ENCODE data around the gene MRFAP1L1. TPM values are rescaled to one million over a fixed set of nuclear protein-coding genes. Genes with fewer than 3 reads are reported as not detected.
A peak's percentile ranks its signal among the peaks of the same experiment; 100 is the strongest.

The MRFAP1L1 gene
- total and polyA plus RNA-seq, 11 donors: 38.2 to 77.2 (median 43.9) TPM

DNA sequence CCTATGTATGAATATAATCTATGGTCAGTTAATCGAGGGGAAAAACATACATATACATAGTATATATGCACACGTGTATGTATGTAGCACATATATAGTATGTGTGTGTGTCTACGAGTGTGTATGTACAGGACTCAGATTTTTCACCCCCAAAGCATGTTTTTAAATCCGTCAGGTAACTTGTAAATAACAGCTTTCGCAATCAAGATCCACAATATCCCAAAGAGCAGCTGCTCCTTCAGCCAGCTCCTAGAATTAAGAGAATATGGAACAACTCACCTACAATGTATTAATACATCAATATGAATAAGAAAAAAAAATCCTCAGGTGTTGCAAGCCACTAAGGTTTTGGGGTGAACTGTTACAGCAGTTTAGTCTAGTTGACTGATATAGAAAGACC is 3.5 kb downstream of the MRFAP1L1 start:
- Histone ChIP-seq H3K36me3 (peaks cover 0 to 31% (median 23%) of the 10 kb centered on the region in 9 donors), H3K27me3 (no peaks in the 10 kb centered on the region), H3K27ac (no peak overlapping the region), H3K4me1 (peaks cover 0 to 68% (median 53%) of the 10 kb centered on the region in 12 donors), H3K4me3 (no peak overlapping the region), H3K9me3 (no peaks in the 10 kb centered on the region)
- intact Hi-C loops (cut with DNase I): loop anchor here in 2 of 10 donors (5.0 kb wide), 2 partner anchors 34 to 64 kb away; partner anchors contain the start of gene MRFAP1 (in 1 of the 2)
- WGBS, 4 donors: 89 to 98% (median 96%) methylated on average over 5 of the region's 5 CpGs
- ATAC-seq (no peak), DNase-seq (no peak)
- TF ChIP-seq, protein P1, sequence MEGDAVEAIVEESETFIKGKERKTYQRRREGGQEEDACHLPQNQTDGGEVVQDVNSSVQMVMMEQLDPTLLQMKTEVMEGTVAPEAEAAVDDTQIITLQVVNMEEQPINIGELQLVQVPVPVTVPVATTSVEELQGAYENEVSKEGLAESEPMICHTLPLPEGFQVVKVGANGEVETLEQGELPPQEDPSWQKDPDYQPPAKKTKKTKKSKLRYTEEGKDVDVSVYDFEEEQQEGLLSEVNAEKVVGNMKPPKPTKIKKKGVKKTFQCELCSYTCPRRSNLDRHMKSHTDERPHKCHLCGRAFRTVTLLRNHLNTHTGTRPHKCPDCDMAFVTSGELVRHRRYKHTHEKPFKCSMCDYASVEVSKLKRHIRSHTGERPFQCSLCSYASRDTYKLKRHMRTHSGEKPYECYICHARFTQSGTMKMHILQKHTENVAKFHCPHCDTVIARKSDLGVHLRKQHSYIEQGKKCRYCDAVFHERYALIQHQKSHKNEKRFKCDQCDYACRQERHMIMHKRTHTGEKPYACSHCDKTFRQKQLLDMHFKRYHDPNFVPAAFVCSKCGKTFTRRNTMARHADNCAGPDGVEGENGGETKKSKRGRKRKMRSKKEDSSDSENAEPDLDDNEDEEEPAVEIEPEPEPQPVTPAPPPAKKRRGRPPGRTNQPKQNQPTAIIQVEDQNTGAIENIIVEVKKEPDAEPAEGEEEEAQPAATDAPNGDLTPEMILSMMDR (IDR thresholded peaks at IDR 0.05): no peak
- TF ChIP-seq POLR2A (IDR thresholded peaks at IDR 0.05): no peak

DNA sequence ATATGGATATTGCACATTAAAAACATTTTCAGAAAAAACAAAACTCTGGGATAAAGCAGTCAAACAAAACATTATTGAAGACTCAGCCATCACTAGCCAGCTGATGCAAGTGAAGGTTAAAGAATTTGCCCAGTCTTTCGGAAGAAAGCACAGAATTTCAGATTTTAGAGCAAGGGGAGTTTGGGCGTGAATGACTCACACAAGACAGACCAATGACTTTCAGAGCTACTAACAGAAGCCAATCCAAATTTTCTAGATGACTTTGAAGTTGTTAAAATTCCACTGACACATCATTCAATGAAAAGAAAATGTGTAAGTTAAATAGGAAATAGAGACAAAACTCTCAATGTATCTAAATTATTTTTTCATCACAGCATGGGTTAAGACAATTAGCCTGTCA is 4.0 kb downstream of the MRFAP1L1 start:
- DNase-seq (no peak), ATAC-seq (no peak)
- H3K4me3 ChIP-seq: no peak overlapping the region
- H3K4me1 ChIP-seq: peaks cover 0 to 68% (median 52%) of the 10 kb centered on the region in 12 donors
- WGBS, 4 donors: 95 to 100% (median 97%) methylated on average over 2 of the region's 2 CpGs
- intact Hi-C loops (cut with DNase I): loop anchor here in 2 of 10 donors (5.0 kb wide), 2 partner anchors 33 to 63 kb away; partner anchors contain the start of gene MRFAP1 (in 1 of the 2)
- TF ChIP-seq, protein P1 (IDR thresholded peaks at IDR 0.05): no peak
- TF ChIP-seq POLR2A (IDR thresholded peaks at IDR 0.05): no peak
- H3K9me3 ChIP-seq: no peaks in the 10 kb centered on the region
- H3K27ac ChIP-seq: no peak overlapping the region
- no peaks in the 10 kb centered on the region for H3K27me3 ChIP-seq
- peaks cover 0 to 33% (median 23%) of the 10 kb centered on the region in 9 donors for H3K36me3 ChIP-seq

DNA sequence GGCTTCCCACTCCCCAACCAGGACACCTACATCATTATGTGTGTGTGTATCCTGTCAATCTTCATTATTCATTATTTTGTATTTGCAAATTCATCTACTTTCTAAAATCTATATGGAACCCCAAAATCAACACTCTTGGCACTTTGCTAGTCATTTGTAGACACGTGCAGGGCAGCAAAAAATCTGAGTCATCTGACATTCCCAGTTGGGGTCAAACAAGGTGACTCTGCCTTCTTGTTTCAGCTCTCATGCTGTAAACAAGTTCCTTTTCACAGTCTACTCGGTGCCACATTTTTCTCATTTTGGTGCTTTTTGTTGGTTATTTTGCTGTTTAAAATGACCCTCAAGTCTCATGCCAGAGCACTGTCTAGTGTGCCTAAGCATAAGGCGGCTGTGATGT is 5.9 kb downstream of the MRFAP1L1 start:
- Histone ChIP-seq H3K9me3 (no peaks in the 10 kb centered on the region), H3K27me3 (no peaks in the 10 kb centered on the region), H3K4me3 (no peak overlapping the region), H3K36me3 (peaks cover 0 to 42% (median 35%) of the 10 kb centered on the region in 9 donors), H3K4me1 (peaks cover 0 to 58% (median 47%) of the 10 kb centered on the region in 12 donors), H3K27ac (peak overlapping the region in 5 of 12 donors; percentile 24 to 60 (median 51))
- no peak for TF ChIP-seq POLR2A (IDR thresholded peaks at IDR 0.05)
- TF ChIP-seq, protein P1 (IDR thresholded peaks at IDR 0.05): no peak
- DNase-seq: no peak
- intact Hi-C loops (cut with DNase I): no loop called here
- 47 to 59% (median 56%) methylated on average over 3 of the region's 3 CpGs for WGBS, 4 donors
- peak in 2 of 4 donors; percentile 31 to 61 for ATAC-seq

DNA sequence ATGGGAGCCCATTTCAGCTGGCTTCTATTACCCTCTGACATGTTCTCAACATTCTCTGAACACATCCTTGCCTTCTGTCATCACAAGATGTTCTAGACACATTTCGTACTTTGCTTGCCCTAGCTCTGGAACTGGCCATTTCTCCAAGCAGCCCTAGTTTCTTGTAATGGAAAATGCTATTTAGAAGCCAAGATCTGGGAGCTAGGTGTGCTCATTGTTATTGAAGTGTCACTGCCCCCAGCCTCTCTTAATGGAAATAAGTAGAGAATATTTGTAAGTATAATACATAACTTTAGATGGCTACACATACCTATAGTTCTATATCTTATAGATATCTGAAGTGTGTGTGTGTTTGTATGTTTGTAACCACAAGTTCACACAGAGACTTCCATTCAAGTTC is 6.9 kb downstream of the MRFAP1L1 start:
- Histone ChIP-seq H3K36me3 (peaks cover 0 to 42% (median 29%) of the 10 kb centered on the region in 9 donors), H3K27ac (no peak overlapping the region), H3K9me3 (no peaks in the 10 kb centered on the region), H3K27me3 (no peaks in the 10 kb centered on the region), H3K4me1 (peaks cover 0 to 48% (median 37%) of the 10 kb centered on the region in 12 donors), H3K4me3 (no peak overlapping the region)
- 0 to 4% (median 1%) methylated on average over 1 of the region's 1 CpG for WGBS, 4 donors
- no peak for DNase-seq
- intact Hi-C loops (cut with DNase I): no loop called here
- no peak for ATAC-seq
- TF ChIP-seq, protein P1 (IDR thresholded peaks at IDR 0.05): no peak
- no peak for TF ChIP-seq POLR2A (IDR thresholded peaks at IDR 0.05)

All from heart left ventricle (tissue), 16 donors.